H1 (cell line): Measurements from ENCODE around the gene IL13RA1. TPM values are rescaled to one million over a fixed set of nuclear protein-coding genes. Genes with fewer than 3 reads are reported as not detected.

Source experiments
- CTCF ChIA-PET: fragments of 300-600 bp; sonication (Branson Sonifier 250); formaldehyde crosslinking; loops from one replicate; lab custom pipeline; 2021; ENCODE audit not compliant: partially characterized antibody; lab: Charles Lee
- POLR2A ChIA-PET: fragments of 300-600 bp; sonication (Branson Sonifier 250); formaldehyde crosslinking; loops from one replicate; lab custom pipeline; 2021; ENCODE audit warnings: inconsistent platforms; ENCODE audit not compliant: partially characterized antibody; lab: Charles Lee
- DNase-seq, 2 experiments: peaks; one replicate each; pipeline versions ENCODE4 v3.0.0 to v3.0.0-alpha.2; 2010 to 2022; ENCODE audit warnings: low spot score in 2 of 2, low read depth in 1 of 2, mixed read lengths in 1 of 2
- FAIRE-seq: peaks from 2 replicates; lab custom pipeline; 2011; peaks lifted over from hg19 to GRCh38; lab: Jason Lieb, UNC
- H2AFZ ChIP-seq: 2 replicates; pipeline ENCODE4 v1.8.1; 2012; ENCODE audit warnings: low read length, inconsistent platforms
- H2AK5ac ChIP-seq: 2 replicates; pipeline ENCODE4 v1.6.1; 2013; ENCODE audit warnings: low read depth, low read length
- H2BK120ac ChIP-seq: replicated peaks from 2 replicates; pipeline ENCODE3; 2013; ENCODE audit warnings: low read depth, low read length, inconsistent platforms
- H2BK12ac ChIP-seq: 2 replicates; pipeline ENCODE4 v1.6.1; 2013; ENCODE audit warnings: low read depth, low read length
- H2BK15ac ChIP-seq: 2 replicates; pipeline ENCODE4 v1.6.1; 2013; ENCODE audit warnings: low read length
- H2BK20ac ChIP-seq: 2 replicates; pipeline ENCODE4 v1.6.1; 2013; ENCODE audit warnings: low read length
- H2BK5ac ChIP-seq: 2 replicates; pipeline ENCODE4 v1.6.1; 2013; ENCODE audit warnings: low read depth, low read length
- H3K14ac ChIP-seq: 2 replicates; pipeline ENCODE4 v1.6.1; 2013; ENCODE audit warnings: inconsistent platforms; ENCODE audit not compliant: insufficient read length
- H3K18ac ChIP-seq: 2 replicates; pipeline ENCODE4 v1.6.1; 2013; ENCODE audit warnings: low read length; ENCODE audit errors: extremely low read depth
- H3K23ac ChIP-seq: 2 replicates; pipeline ENCODE4 v1.6.1; 2013; ENCODE audit warnings: inconsistent platforms; ENCODE audit not compliant: insufficient read length
- H3K23me2 ChIP-seq: 2 replicates; pipeline ENCODE4 v1.6.1; 2013; ENCODE audit warnings: low read depth, low read length
- H3K27ac ChIP-seq: 2 replicates; pipeline ENCODE4 v1.6.1; 2011; ENCODE audit warnings: low read depth, low read length, inconsistent platforms
- H3K27me3 ChIP-seq, 4 experiments: replicated peaks in 1 of 4; 1 replicate in 1 of 4; 2 replicates in 3 of 4; pipeline versions ENCODE4 v1.6.1 to v1.8.1; 2011 to 2013; ENCODE audit warnings: low read length in 3 of 4, mild to moderate bottlenecking in 3 of 4, inconsistent platforms in 2 of 4, mixed read lengths in 2 of 4, moderate library complexity in 1 of 4; ENCODE audit not compliant: control insufficient read depth in 3 of 4, insufficient read depth in 3 of 4; ENCODE audit errors: extremely low read depth in 1 of 4
- H3K36me3 ChIP-seq, 4 experiments: 2 replicates each; pipeline versions ENCODE4 v1.6.1 to v1.8.1; 2011 to 2013; ENCODE audit warnings: mild to moderate bottlenecking in 4 of 4, low read length in 3 of 4, moderate library complexity in 2 of 4, control low read depth in 1 of 4, inconsistent platforms in 1 of 4; ENCODE audit not compliant: insufficient read depth in 4 of 4, control insufficient read depth in 2 of 4
- H3K4ac ChIP-seq: replicated peaks from 2 replicates; pipeline ENCODE3; 2013; ENCODE audit warnings: low read length, low read depth, mixed read lengths, inconsistent platforms; ENCODE audit not compliant: insufficient read length
- H3K4me1 ChIP-seq, 4 experiments: replicated peaks in 1 of 4; 1 replicate in 1 of 4; 2 replicates in 3 of 4; pipeline versions ENCODE4 v1.6.1 to v1.8.1; 2011 to 2013; ENCODE audit warnings: low read length in 3 of 4, inconsistent platforms in 2 of 4, mixed read lengths in 1 of 4; ENCODE audit not compliant: insufficient read depth in 4 of 4, control insufficient read depth in 3 of 4
- H3K4me2 ChIP-seq, 2 experiments: 2 replicates each; pipeline versions ENCODE4 v1.6.1 to v1.8.1; 2011 to 2013; ENCODE audit warnings: low read depth in 2 of 2, low read length in 2 of 2, control low read depth in 1 of 2, inconsistent platforms in 1 of 2, mild to moderate bottlenecking in 1 of 2; ENCODE audit not compliant: insufficient read depth in 1 of 2
- H3K4me3 ChIP-seq, 4 experiments: fragments of 200-600, 300-600 bp in 1 of 4; sonication (generic), shearing (Covaris generic), sonication (Bioruptor Twin) in 1 of 4; 2 replicates each; pipeline versions ENCODE4 v1.5.1 to v1.8.1; 2011 to 2016; ENCODE audit warnings: low read length in 4 of 4, low read depth in 3 of 4, control low read depth in 2 of 4, inconsistent platforms in 2 of 4, mild to moderate bottlenecking in 2 of 4, mixed read lengths in 1 of 4, moderate library complexity in 1 of 4; ENCODE audit not compliant: insufficient read depth in 2 of 4; ENCODE audit errors: extremely low read depth in 1 of 4
- H3K56ac ChIP-seq: replicated peaks from 2 replicates; pipeline ENCODE3; 2013; ENCODE audit warnings: low read depth, mild to moderate bottlenecking, mixed read lengths, low read length, inconsistent platforms; ENCODE audit not compliant: insufficient read length
- H3K79me1 ChIP-seq: 2 replicates; pipeline ENCODE4 v1.6.1; 2013; ENCODE audit warnings: low read depth, low read length, control low read depth
- H3K79me2 ChIP-seq, 2 experiments: 2 replicates each; pipeline versions ENCODE4 v1.6.1 to v1.8.1; 2012 to 2013; ENCODE audit warnings: low read length in 2 of 2, mild to moderate bottlenecking in 2 of 2, inconsistent platforms in 1 of 2; ENCODE audit not compliant: insufficient read depth in 2 of 2, control insufficient read depth in 1 of 2
- H3K9ac ChIP-seq, 4 experiments: replicated peaks in 1 of 4; 1 replicate in 1 of 4; 2 replicates in 3 of 4; pipeline versions ENCODE4 v1.6.1 to v1.8.1; 2011 to 2013; ENCODE audit warnings: low read depth in 3 of 4, low read length in 3 of 4, control low read depth in 2 of 4, mild to moderate bottlenecking in 2 of 4, moderate library complexity in 2 of 4, inconsistent platforms in 1 of 4; ENCODE audit errors: extremely low read depth in 1 of 4
- H3K9me3 ChIP-seq, 2 experiments: 2 replicates each; pipeline versions ENCODE4 v1.6.1 to v1.8.1; 2012 to 2013; ENCODE audit warnings: mild to moderate bottlenecking in 2 of 2, moderate library complexity in 2 of 2, control low read depth in 1 of 2, inconsistent platforms in 1 of 2, low read depth in 1 of 2, low read length in 1 of 2, mixed read lengths in 1 of 2; ENCODE audit not compliant: insufficient read depth in 2 of 2
- H4K20me1 ChIP-seq, 2 experiments: replicated peaks in 1 of 2; 2 replicates each; pipeline versions ENCODE3 to v1.8.1; 2011 to 2013; ENCODE audit warnings: inconsistent platforms in 2 of 2, low read length in 2 of 2, mild to moderate bottlenecking in 1 of 2; ENCODE audit not compliant: insufficient read depth in 2 of 2, control insufficient read depth in 1 of 2
- H4K5ac ChIP-seq: 2 replicates; pipeline ENCODE4 v1.6.1; 2013; ENCODE audit warnings: low read length, low read depth, mixed read lengths, inconsistent platforms; ENCODE audit not compliant: insufficient read length
- H4K8ac ChIP-seq: 2 replicates; pipeline ENCODE4 v1.8.0; 2013; ENCODE audit warnings: mild to moderate bottlenecking, moderate library complexity, low read length, inconsistent platforms; ENCODE audit not compliant: insufficient read depth; ENCODE audit errors: extremely low read depth
- H4K91ac ChIP-seq: replicated peaks from 2 replicates; pipeline ENCODE3; 2013; ENCODE audit warnings: low read length, mixed read lengths, inconsistent platforms; ENCODE audit not compliant: insufficient read length
- BRCA1 ChIP-seq: IDR thresholded peaks from 2 replicates; pipeline ENCODE4 v1.6.1; 2012; ENCODE audit warnings: low read depth, low read length, improper control_type of control experiment
- FOSL1 ChIP-seq: IDR thresholded peaks from 2 replicates; pipeline ENCODE4 v1.6.1; 2011; ENCODE audit warnings: mild to moderate bottlenecking, low read depth, low read length, moderate library complexity; ENCODE audit not compliant: insufficient read depth
- GABPA ChIP-seq: IDR thresholded peaks from 2 replicates; pipeline ENCODE4 v1.6.1; 2011; ENCODE audit warnings: mild to moderate bottlenecking, low read length, moderate library complexity, borderline replicate concordance; ENCODE audit not compliant: insufficient read depth
- HDAC2 ChIP-seq, 2 experiments: fragments of 300-600 bp in 1 of 2; sonication (generic) in 1 of 2; IDR thresholded peaks; 2 replicates each; pipeline ENCODE4 v1.6.1; 2011 to 2012; ENCODE audit warnings: low read depth in 2 of 2, low read length in 2 of 2, mild to moderate bottlenecking in 2 of 2, moderate library complexity in 2 of 2, borderline replicate concordance in 1 of 2, inconsistent platforms in 1 of 2
- POU5F1 ChIP-seq: IDR thresholded peaks from 2 replicates; pipeline ENCODE4 v1.6.1; 2011; ENCODE audit warnings: low read depth, mild to moderate bottlenecking, low read length, moderate library complexity
- RNF2 ChIP-seq: fragments of 200-900, 300-1000 bp; sonication (generic); IDR thresholded peaks from 2 replicates; pipeline ENCODE4 v1.7.1; 2016; ENCODE audit warnings: borderline replicate concordance, low read depth, mild to moderate bottlenecking, antibody characterized with exemption, low read length; ENCODE audit not compliant: poor library complexity, severe bottlenecking; ENCODE audit errors: missing control alignments
- SIN3A ChIP-seq, 2 experiments: IDR thresholded peaks in 1 of 2; conservative IDR thresholded peaks in 1 of 2; 2 replicates each; pipeline ENCODE4 v1.6.1; 2011 to 2012; ENCODE audit warnings: low read length in 2 of 2, improper control_type of control experiment in 1 of 2, low read depth in 1 of 2, mild to moderate bottlenecking in 1 of 2
- SIRT6 ChIP-seq: IDR thresholded peaks from one replicate; pipeline ENCODE4 v1.7.1; 2012; ENCODE audit warnings: low read length, inconsistent platforms
- YY1 ChIP-seq: IDR thresholded peaks from 2 replicates; pipeline ENCODE4 v1.6.1; 2011; ENCODE audit warnings: low read depth, mild to moderate bottlenecking, low read length
- WGBS, 2 experiments: shearing (Covaris generic) in 1 of 2; methylation state at CpG; one replicate each; pipeline versions ENCODE4 v1.1.6 to v1.1.7; 2013 to 2015; ENCODE audit warnings: low lambda C conversion rate in 2 of 2, mixed read lengths in 2 of 2, inconsistent platforms in 1 of 2, low coverage in 1 of 2, missing lambda C conversion rate in 1 of 2; ENCODE audit not compliant: insufficient replicate concordance in 2 of 2, insufficient coverage in 1 of 2, insufficient read length in 1 of 2; ENCODE audit errors: extremely low coverage in 1 of 2, missing lambda C conversion rate in 1 of 2; 5-methylcytosine and 5-hydroxymethylcytosine counted together
- polyA plus RNA-seq, 7 experiments: library from polyadenylated mRNA; depleted of rRNA in 3 of 7; stranded (reverse) in 5 of 7; unstranded in 2 of 7; fragments of >200 nt in 5 of 7; fragments of 200-250 nt in 2 of 7; gene quantifications; 1 replicate in 5 of 7; 2 replicates in 1 of 7; 4 replicates in 1 of 7; pipeline versions ENCODE4 v1.2.1 to v1.2.3, GENCODE V29; 2011 to 2013; ENCODE audit warnings: missing spikeins in 2 of 7, mixed read lengths in 2 of 7
- total RNA-seq: library from RNA; stranded (reverse); fragmentation: NEBNext Ultra II Directional; extraction: Animal tissue kit (Norgen Biotek cat#: 25700); gene quantifications from 2 replicates; pipeline ENCODE4 v1.2.1, GENCODE V29; 2021

IL13RA1 gene
- total and polyA plus RNA-seq, 2 of the 8 experiments (the other 6 are each of a cell fraction or from before 2014, with no cell fraction given), result 3.3 to 9.4 TPM

- no peak overlapping the region for H2AFZ ChIP-seq
- no peak overlapping the region for H3K14ac ChIP-seq
- H4K8ac ChIP-seq, result no peak overlapping the region
- no peak overlapping the region for H2BK12ac ChIP-seq
- no peak overlapping the region for H2BK120ac ChIP-seq
- H3K4me2 ChIP-seq, result no peak overlapping the region
- no peak overlapping the region for H4K91ac ChIP-seq
- H2BK5ac ChIP-seq, result no peak overlapping the region
- CTCF ChIA-PET, result no interaction called here
- no peak overlapping the region for H3K4me3 ChIP-seq
- FAIRE-seq, result no peak
- H3K4me1 ChIP-seq, result peaks cover 0 to 4% (median under 1%) of the 10 kb centered on the region in 4 experiments; a peak in 2 of 7 replicates
- H3K27me3 ChIP-seq, result no peaks in the 10 kb centered on the region; a peak in 1 of 7 replicates
- no peak overlapping the region for H3K4ac ChIP-seq
- no peak overlapping the region for H3K23ac ChIP-seq
- H3K9ac ChIP-seq, result no peak overlapping the region
- H2BK15ac ChIP-seq, result no peak overlapping the region
- H3K79me2 ChIP-seq, result no peaks in the 10 kb centered on the region
- H2BK20ac ChIP-seq, result no peak overlapping the region
- H3K56ac ChIP-seq, result no peak overlapping the region
- TF ChIP-seq HDAC2 (IDR thresholded peaks at IDR 0.05; ENCODE audit: borderline replicate concordance in 1 of 2, low read depth in 2 of 2, low read length in 2 of 2), result no peak
- no peak for TF ChIP-seq SIN3A (conservative IDR thresholded peaks at IDR 0.05 in 1 of 2, IDR thresholded peaks at IDR 0.05 in 1 of 2; ENCODE audit: low read depth in 1 of 2, low read length in 2 of 2)
- no peak for TF ChIP-seq RNF2
- no peak for TF ChIP-seq YY1
- TF ChIP-seq GABPA, result no peak
- no peak for TF ChIP-seq POU5F1
- no peak for TF ChIP-seq FOSL1
- no peak for TF ChIP-seq SIRT6
- no peak for TF ChIP-seq BRCA1
- POLR2A ChIA-PET, result no interaction called here
- no peaks in the 10 kb centered on the region for H3K36me3 ChIP-seq
- DNase-seq, result no peak
- H3K9me3 ChIP-seq, result no peaks in the 10 kb centered on the region
- no peaks in the 10 kb centered on the region for H4K20me1 ChIP-seq
- no peaks in the 10 kb centered on the region; the same call in 1 of the 2 replicates for H3K23me2 ChIP-seq
- H3K27ac ChIP-seq, result no peak overlapping the region
- H2AK5ac ChIP-seq, result no peak overlapping the region
- no peaks in the 10 kb centered on the region for H3K79me1 ChIP-seq
- no peak overlapping the region for H4K5ac ChIP-seq
- WGBS, 2 experiments, result 91% methylated on average over 2 of the region's 2 CpGs; no CpG with 5 or more reads in 1 of the 2 experiments
- no peak overlapping the region for H3K18ac ChIP-seq
These were observed 7.5 kb downstream of the IL13RA1 start for GRCh38 chrX:118734909-118735308.
